Occipital lobe (tissue), 2 donors: Measurements from ENCODE around the gene ETS1. TPM values are rescaled to one million over a fixed set of nuclear protein-coding genes. Genes with fewer than 3 reads are reported as not detected.
"Not testable (repeated sequence)": the region's sequence is repeated elsewhere in the genome, so short reads cannot be mapped to it uniquely, and the experiment has no call there.

ENCODE experiments used
- DNase-seq: peaks from one replicate; lab custom pipeline; 2025; lab: John Stamatoyannopoulos, UW
- total RNA-seq: library from RNA; depleted of rRNA; stranded (reverse); fragments of >200 nt; gene quantifications from one replicate; pipeline ENCODE4 v1.2.3, GENCODE V29; 2014

ETS1 gene
- total RNA-seq, 1 donor from 2014 or later = 14.0 TPM

DNA sequence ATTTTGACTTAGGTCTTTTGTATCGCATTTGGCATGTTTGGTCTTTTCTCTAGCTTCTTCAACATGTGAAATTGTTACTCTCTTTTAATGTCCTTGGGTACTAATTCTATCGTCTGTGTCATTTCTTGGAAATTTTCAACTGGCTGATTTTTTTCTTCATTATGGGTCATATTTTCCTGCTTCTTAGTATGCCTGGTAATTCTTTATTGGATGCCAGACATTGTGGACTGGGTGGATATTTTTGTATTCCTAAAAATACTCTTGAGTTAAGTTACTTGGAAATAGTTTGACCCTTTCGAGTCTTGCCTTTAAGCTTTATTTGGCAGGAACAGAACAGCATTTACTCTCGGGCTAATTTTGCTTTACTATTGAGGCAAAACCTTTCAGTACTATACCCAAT is 140.1 kb downstream of the ETS1 start:
- no peak for DNase-seq

DNA sequence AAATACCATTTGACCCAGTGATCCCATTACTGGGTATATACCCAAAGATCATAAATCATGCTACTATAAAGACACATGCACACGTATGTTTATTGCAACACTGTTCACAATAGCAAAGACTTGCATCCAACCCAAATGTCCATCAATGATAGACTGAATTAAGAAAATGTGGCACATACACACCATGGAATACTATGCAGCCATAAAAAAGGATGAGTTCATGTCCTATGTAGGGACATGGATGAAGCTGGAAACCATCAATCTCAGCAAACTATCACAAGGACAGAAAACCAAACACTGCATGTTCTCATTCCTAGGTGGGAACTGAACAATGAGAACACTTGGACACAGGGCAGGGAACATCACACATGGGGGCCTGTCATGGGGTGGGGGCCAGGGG is 141.4 kb downstream of the ETS1 start:
- not testable (repeated sequence) for DNase-seq

GRCh38 chr11:128437136-128437535 is 150.2 kb downstream of the ETS1 start:
- DNase-seq = no peak

DNA sequence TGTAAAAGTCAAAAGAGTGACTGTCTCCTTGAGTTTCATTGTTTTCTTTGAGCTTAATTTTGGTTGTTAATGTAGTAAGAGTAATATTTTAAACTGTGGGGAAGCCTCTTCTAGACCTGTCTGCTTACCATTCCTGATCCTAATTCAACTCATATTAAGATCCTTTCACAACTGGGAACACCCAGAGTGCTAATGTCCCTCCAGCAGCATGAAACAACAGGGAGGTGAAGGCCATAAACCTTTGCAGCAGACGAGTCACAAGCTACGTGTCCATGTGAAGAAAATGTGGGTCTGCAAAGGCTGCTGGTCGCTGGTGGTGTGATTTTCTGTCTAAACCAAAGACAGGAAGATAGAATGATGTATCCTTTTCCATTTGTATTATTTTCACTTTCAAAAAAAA is 152.5 kb downstream of the ETS1 start:
- DNase-seq = no peak

DNA sequence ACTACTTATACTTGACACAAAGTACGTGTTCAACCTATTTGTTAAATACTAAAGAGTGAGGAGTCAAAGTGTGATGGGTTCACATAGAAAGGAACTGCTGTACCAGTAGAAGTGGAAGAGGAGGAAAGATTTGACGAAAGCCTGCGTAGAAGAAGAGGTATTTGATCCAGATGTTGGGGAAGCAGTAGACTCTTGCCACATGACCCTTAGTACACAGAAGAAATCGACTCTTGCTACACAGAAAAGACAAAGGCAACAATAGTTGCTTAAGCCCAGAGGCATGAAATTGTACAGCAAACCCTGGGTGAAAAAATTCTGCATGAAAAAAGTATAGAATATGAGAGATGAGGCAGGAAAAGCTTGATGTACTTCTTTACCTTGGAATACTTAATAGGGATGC is 152.9 kb downstream of the ETS1 start:
- DNase-seq = no peak

GRCh38 chr11:128432926-128433325 is 154.4 kb downstream of the ETS1 start:
- no peak for DNase-seq

GRCh38 chr11:128431931-128432330 is 155.4 kb downstream of the ETS1 start:
- DNase-seq = no peak

DNA sequence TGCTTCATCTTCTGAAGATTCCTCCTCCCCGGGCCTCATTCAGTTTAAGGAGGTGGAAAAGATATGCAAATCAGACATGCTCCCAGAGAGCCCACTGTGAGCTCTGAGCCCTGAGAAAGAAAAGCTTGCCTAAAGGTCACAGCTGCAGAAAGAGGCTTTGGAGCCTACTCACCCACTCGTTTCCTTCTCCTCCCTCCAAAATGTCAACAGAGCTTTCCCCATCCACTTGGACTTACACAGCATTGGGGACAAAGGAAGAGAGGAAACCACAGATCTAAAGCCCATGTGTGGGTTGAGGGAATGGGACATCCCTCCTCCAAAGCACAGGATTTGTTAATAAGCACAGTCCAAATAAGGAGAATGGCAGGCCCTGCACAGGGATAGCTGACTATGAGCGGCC is 158.4 kb downstream of the ETS1 start:
- no peak for DNase-seq

DNA sequence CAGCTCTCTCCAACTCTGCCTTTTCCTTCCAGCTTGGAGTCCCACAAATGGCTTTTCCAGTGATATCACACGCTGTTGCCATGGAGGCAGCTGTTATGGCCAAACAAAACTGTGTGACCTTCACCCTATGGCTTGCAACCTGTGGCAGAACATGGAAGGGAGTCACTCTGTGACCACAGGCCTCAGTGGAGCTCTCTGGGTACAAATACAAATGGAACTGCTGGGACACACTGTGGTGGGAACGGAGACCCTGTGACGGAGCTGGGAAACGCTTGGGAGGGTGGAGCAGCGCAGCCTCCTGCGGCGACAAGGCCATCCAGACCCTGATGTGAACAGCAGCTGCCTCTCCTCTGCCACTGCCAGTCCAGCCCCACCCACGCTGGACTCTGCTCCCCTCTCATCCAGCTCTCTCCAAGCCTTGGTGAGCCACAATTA is 162.5 kb downstream of the ETS1 start:
- DNase-seq = no peak

- DNase-seq = no peak
Measured at GRCh38 chr11:128424271-128424711, 163.1 kb downstream of the ETS1 start.

- no peak for DNase-seq
Measured at GRCh38 chr11:128422576-128423370, 164.6 kb downstream of the ETS1 start.

DNA sequence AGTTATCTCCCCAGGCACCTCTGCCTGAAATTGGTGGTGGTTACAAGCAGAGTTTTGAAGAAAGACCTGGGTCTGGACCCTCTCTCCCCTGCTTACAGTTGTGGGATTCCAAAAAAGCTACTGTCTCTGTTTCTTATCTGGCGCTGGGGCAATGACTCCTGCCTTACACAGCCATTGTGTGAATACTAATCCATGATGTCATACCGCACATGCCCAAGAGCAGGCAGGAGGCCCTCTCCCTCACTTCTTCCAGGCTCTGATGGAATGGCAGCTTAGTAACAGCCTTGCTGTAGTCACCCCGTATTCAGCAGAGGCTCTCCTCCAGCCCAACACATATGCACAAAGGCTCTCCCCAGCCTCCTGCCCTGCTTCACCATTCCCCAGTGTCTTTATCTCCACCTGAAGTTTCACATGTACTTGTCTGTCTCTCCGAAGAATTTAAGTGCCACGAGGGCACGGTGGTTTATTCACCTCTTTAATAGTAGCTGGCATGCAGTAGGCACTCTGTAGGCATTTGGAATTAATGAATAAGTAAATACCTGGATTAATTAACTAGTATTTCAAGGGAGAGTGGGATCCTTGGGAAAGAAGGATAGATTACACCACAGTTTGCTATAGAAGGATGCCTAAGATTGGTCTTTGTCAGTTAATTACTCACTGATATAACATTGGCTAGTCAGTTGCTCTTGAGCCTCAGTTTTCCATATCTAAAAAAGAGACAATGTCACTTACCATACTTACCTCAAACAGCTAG is 165.6 kb downstream of the ETS1 start:
- DNase-seq = no peak

GRCh38 chr11:128420951-128421350 is 166.4 kb downstream of the ETS1 start:
- no peak for DNase-seq

- no peak for DNase-seq
Measured at GRCh38 chr11:128420265-128420664, 167.1 kb downstream of the ETS1 start.

DNA sequence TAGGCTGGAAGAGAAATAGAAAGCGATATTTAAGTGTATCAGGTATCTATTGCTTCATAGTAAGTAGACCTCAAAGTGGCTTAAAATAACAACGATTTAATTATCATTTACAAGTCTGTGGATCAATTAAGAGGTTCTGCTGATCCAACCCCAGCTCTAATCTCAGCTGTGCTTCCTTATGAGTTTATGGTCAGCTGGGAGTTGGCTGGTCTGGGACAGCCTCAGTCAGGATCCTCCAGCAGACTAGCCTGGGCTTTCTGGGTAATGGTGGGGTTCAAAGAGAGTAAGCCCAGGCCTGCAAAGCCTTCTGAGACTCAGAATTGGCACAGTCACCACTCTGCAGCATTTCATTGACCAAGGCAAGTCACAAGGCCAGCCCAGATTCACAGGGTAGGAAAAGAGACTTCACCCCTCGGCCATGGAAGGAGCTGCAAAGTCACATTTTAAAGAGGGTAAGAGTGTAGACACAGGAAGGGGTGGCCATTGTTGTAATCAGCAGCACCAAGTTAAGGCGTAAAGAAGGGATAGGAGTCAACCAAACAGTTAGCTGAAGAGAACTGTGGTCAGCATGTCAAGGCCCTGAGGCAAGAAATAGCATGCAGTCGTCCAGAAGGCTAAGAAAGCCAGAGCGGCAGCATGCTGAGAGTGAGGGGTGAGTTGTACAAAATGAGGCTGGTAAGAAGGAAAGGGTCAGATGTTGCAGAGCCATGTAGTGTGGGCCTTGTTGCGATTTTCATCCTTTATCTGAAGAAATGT is 168.2 kb downstream of the ETS1 start:
- DNase-seq = no peak

DNA sequence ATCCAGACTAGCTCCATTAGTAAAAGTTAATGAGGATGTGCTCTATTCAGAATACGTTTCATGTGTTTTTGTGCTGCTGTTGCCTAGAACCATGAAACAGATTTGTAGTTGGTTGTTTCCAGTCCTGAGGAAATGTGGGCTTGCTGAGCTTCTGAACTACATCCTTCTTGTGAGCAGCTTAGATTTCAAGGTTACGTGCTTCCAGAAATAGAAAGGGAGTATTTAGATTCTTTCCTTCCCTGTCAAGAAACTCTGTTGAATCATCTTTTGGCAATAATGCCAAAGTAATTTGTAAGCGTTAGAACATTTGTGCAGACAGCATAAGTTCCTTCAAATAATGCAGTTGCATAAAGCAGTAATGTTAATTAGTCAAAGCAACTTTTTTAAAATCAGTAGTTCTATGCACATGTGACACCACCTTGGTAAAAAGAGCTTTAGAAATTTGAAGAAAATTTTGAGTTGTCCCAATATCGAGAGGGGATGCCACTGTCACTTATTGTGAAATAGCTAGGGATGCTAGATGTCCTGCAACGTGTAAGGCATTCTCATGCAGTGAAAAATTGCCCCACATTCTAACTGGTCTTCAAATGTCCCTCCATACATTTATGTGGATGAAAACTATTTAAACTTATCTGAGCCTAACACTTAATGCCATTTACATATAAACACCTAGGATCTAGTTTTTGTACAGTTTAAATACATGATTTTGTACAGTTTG is 169.6 kb downstream of the ETS1 start:
- DNase-seq = no peak

GRCh38 chr11:128416976-128417375 is 170.4 kb downstream of the ETS1 start:
- DNase-seq = no peak

DNA sequence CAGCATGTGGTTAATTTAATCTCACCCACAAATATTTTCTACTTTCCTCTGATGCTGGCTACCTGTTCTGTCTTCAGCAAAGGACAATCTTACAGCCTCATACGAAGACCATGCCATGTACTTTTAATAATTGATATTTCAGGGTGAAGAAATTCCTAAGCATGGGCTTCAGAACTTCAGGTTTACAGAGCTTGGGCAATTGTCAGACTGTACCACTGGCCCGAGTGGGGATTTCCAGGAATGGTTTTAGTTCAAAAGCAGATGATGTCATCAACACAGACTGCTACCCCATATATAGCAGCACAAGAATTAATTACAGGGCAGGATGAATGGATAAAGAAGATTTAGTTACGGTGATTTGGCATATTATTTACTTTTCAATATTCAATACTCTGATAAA is 171.8 kb downstream of the ETS1 start:
- DNase-seq = no peak

DNA sequence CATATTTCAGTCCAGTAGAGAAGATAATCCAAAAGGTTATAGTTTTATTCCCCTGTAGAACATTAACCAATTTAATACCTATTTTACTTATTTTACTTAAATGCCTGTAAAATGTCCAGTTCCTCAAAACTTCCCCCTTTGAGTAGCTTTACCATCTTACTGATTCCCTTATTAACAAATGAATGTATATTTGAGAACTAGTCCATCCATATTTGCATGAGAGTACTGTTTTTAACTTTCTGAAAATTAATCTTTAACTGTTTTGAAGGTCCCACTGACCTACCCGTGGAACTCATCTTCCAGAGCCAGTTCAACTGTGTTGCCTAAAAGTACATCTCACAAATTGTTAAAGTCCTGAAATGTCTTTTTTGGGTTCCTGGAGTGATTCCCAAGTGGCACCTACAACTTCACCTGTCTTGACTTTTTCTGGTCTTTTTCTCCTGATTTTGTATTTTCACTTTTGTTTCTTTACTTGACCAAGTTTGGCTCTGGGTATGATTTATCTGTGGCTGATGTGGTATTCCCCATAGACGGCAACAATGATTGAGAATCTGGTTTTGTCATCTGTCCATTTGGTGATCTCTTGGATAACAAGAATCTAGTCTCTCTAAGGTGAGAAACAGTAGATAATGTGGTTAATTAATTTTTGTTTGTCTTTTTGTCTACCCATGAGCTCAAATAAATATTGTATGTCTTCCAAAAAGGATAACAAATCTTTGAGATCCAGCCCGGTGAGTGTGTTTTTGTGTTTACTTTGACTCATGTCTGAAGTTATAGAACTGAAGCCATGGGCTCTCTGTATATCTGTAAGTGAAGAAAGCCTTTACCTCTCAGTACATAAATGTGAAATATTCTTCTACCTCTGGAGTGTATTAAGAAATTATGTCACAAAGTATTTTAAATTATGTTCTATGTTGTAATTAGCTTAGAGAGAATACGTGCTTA is 174.2 kb downstream of the ETS1 start:
- DNase-seq = no peak

DNA sequence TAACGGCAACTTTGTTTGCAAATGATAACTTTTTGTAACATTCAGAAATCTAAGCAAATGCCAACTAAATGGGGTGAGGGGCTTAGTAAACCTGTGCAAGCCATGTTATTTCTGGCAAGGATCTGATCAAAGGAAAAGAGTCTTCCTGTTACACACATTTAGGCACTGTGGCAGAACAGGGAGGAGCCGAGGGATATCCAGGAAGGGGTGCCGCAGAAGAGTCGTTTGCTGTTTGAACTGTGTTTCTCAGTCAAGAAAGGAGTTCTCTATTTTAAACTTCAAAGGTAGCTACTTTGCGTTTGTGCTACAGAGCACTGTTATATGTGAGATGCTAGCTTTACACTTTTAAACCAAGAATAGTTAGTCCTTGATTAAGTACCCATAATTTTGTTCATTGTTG is 175.5 kb downstream of the ETS1 start:
- no peak for DNase-seq
